Fibroblast of skin of right biceps (primary cell): ENCODE data around the gene MIEN1.
"Not testable (repeated sequence)": the region's sequence is repeated elsewhere in the genome, so short reads cannot be mapped to it uniquely, and the experiment has no call there.

Experiments
- DNase-seq: peaks from one replicate; pipeline ENCODE4 v3.0.0-alpha.2; 2013

MIEN1 gene

GRCh38 chr17:39715375-39716072, 14.8 kb downstream of the MIEN1 start:
- no peak for DNase-seq

- DNase-seq: no peak
Measured at GRCh38 chr17:39714234-39714633, 16.1 kb downstream of the MIEN1 start.

DNA sequence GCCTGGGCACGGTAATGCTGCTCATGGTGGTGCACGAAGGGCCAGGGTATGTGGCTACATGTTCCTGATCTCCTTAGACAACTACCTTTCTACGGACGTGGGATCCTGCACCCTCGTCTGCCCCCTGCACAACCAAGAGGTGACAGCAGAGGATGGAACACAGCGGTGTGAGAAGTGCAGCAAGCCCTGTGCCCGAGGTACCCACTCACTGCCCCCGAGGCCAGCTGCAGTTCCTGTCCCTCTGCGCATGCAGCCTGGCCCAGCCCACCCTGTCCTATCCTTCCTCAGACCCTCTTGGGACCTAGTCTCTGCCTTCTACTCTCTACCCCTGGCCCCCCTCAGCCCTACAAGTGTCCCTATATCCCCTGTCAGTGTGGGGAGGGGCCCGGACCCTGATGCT, 18.5 kb downstream of the MIEN1 start:
- no peak for DNase-seq

DNA sequence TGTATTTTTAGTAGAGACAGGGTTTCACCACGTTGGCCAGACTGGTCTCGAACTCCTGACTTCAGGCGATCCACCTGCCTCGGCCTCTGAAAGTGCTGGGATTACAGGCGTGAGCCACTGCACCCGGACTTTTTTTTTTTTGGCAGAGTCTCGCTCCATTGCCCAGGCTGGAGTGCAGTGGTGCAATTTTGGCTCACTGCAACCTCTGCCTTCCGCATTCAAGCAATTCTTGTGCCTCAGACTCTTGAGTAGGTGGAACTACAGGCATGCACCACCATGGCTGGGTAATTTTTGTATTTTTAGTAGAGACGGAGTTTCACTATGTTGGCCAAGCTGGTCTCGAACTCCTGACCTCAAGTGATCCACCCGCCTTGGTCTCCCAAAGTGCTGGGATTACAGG, 19.3 kb downstream of the MIEN1 start:
- not testable (repeated sequence) for DNase-seq

GRCh38 chr17:39709998-39710964, 20.1 kb downstream of the MIEN1 start:
- DNase-seq: no peak

DNA sequence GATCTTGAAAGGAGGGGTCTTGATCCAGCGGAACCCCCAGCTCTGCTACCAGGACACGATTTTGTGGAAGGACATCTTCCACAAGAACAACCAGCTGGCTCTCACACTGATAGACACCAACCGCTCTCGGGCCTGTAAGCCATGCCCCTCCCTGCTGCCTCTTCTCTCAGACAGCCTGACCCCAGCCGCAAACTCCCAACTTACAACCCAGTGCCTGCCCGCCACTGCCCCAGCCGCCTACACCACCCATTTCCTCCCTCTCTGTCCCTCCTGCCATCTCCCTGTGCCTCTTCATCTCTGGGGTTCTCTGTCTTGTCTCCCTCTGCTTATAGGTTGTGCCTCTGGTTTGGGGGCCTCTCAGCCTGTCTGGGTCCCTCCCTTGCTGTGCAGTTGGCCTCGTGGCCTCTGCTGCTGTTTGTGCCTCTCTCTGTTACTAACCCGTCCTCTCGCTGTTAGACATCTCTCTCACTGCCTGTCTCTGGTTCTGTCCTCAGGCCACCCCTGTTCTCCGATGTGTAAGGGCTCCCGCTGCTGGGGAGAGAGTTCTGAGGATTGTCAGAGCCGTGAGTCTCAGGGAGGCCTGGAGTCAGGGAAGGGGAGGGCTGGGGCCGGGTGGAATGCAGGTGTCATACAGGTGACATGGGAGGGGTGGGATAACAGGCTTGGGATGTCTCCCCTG, 20.9 kb downstream of the MIEN1 start:
- DNase-seq: no peak

DNA sequence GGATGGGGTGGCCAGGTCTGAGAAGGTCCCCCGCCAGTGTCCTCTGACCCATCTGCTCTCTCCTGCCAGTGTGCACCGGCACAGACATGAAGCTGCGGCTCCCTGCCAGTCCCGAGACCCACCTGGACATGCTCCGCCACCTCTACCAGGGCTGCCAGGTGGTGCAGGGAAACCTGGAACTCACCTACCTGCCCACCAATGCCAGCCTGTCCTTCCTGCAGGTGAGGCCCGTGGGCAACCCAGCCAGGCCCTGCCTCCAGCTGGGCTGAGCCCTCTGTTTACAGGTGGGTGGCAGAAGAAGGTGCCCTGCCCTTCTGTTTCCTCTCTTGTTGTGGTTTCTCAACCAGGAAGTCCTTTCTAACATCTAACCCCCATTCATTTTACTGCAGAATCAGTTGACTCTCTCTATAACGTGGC, 23.4 kb downstream of the MIEN1 start:
- DNase-seq: no peak

DNA sequence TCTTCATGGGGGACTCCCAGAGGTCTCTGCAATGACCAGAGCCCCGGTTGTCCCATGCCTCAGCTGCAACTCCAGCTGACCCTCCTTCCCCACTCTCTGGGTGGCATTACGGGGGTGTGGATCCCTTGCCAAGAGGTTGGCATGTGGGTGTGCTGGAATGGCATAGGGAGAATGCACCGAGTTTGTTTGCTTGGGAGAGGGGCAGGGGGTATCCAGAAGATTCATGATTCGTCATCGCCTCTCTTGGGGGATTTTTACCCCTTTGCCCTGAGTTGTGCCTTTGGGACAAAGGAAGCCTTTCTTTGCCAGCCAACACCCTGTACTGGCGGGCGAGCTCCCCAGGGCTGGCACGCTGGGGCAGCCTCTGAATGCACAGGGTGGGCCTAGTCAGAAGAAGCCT, 23.9 kb downstream of the MIEN1 start:
- no peak for DNase-seq

- no peak for DNase-seq
Measured at GRCh38 chr17:39705786-39706348, 24.5 kb downstream of the MIEN1 start.

DNA sequence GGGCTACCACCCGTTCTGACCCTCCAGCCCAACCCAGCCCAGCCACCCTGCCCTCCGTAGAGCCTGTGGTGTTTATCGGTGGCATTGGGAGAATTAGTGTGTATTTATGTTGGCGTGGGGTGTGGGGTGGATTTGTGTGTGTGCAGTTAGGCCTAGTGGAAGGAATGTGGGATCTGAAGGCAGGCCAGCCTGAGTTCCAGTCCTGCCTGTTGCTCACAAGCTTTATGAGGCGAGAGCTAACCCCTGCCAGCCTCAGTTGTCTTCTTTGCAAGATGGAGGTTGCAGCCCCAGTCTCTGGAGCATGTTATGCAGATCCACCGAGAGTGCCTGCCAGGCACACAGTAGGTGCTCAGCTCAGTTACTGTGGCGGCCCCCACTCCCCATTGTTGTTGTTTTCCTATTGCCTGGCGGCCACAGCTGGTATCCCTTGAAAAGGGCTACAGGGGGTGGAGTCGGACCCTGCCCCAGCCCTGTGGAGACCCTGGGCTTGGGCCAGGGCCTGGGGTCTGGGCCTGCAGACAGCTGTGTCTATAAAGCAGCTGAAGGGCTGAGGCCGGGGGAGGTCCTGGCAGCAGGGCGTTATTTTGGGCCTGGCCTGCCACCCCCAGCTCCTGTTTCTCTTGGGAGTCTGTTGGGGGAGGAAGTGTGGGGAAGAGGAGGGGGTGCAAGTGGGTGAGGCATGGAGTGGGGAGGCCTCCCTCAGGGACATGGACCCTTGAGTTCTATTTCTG, 25.3 kb downstream of the MIEN1 start:
- peak; percentile 8 for DNase-seq

GRCh38 chr17:39703913-39704312, 26.4 kb downstream of the MIEN1 start:
- no peak for DNase-seq

DNA sequence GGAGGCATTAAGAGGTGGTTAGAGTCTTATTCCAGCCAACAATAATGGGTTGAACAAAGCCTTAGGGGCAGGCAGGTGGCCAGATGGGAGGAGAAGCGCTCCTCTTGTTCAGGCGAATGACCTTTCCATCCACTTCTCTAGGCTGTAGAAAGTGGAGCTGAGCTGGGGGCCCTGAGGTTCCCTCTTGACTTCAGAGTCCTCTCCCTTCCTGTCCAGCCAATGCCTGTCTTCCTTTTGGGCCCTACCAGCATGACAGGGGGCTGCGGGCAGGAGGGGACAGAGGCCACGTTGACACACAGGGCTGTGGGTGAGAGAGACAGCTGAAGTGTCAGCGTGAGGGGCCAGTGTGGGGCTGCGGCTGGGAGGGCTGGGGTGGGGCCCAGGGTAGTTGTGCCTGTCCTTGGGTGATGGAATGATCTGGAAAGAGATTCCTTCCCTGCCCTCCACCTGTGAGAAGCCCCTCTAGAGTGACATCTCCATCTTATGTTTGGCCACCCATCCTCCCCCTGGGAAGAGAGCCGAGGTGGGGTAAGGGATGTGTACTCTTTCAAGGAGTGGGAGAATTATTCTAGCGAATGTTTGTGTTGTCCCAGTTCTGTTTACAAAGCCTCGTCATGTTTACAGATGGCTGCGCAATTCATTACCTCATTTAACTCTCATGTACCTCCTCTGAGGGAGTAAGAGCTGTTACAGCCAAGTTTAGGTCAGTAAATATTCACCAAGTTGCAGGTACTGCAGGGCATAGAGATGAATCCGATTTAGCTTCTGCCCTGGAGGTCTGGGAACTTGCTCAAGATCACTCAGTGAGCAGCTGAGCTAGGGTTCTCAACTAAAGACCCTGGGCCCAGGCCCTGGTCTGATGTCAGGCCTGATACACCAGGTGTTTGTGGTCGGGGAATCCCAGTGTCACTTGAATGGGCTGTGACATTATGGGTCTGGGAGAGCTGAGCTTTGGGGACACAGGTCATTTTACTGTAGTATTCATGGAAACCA, 27.1 kb downstream of the MIEN1 start:
- no peak for DNase-seq

DNA sequence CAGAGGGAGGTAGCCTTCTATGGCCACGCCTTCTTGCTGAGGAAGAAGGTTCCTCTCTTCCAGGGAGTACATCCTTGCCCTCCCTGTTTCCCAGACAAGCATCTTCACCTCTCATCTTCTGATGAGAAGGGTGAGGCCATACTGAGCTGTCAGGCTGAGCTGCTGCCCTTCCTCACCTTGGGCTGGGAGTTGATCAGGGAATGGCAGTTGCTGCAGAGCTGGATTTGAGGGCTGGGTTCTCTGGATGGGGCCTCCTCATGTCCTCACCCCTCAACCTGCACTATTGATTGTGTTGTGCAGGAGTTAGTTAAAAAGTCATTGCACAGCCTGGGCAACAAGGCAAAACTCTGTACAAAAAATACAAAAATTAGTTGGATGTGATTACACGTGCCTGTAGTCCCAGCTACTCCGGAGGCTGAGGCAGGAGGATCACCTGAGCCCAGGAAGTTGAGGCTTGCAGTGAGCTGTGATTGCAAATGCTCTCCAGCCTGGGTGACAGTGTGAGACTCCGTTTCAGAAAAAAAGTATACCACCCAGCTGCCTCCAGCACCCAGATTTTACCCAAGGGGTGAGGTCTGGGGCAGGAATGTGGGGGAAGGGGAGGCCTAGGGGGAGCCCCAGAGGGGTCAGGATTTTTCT, 28.4 kb downstream of the MIEN1 start:
- DNase-seq: no peak

GRCh38 chr17:39701012-39701783, 29.1 kb downstream of the MIEN1 start:
- no peak for DNase-seq

GRCh38 chr17:39700148-39700987, 30.0 kb downstream of the MIEN1 start:
- DNase-seq: peak; percentile 27

DNA sequence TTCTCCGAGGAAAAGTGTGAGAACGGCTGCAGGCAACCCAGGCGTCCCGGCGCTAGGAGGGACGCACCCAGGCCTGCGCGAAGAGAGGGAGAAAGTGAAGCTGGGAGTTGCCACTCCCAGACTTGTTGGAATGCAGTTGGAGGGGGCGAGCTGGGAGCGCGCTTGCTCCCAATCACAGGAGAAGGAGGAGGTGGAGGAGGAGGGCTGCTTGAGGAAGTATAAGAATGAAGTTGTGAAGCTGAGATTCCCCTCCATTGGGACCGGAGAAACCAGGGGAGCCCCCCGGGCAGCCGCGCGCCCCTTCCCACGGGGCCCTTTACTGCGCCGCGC, 30.5 kb downstream of the MIEN1 start, which contains the start of gene ERBB2:
ERBB2 (plus strand) TSS at position 247 of the 330 bp plus-strand sequence. CDS start 175 bp downstream, outside the sequence.
- DNase-seq: peak; percentile 82

GRCh38 chr17:39699157-39699817, 31.0 kb downstream of the MIEN1 start:
- DNase-seq: not testable (repeated sequence)

DNA sequence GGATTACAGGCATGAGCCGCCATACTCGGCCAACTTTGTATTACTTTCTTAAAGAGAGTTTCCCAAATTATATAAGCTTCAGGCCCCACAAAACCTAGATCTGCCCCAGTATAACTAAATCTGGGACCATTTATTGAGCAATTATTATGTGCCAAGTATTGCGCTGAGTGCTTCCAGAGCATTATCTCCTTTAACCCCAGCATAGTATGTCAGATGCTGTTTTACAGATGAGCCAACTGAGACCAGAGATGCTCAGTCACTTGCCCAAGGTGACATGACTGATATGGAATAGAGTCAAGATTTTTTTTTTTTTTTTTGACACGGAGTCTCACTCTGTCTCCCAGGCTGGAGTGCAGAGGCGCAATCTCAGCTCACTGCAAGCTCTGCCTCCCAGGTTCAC, 32.4 kb downstream of the MIEN1 start:
- no peak for DNase-seq
